HG03432 (cell line): ENCODE measurements around the gene SLC25A12.

Experiments
- ATAC-seq: cut with Tn5 transposase; IDR thresholded peaks from one replicate; pipeline ENCODE4 v1.9.1; 2021; ENCODE audit warnings: mild to moderate bottlenecking, moderate library complexity; ENCODE audit not compliant: unreplicated experiment

SLC25A12 gene

GRCh38 chr2:171889808-171890207 is 4.2 kb downstream of the SLC25A12 start:
- no peak for ATAC-seq

GRCh38 chr2:171889333-171889732 is 4.7 kb downstream of the SLC25A12 start:
- no peak for ATAC-seq

- ATAC-seq, result no peak
Measured at GRCh38 chr2:171883275-171883893, 10.7 kb downstream of the SLC25A12 start.

- ATAC-seq, result peak; percentile 63
Measured at GRCh38 chr2:171882089-171882769, 11.8 kb downstream of the SLC25A12 start.

GRCh38 chr2:171880774-171881173 is 13.3 kb downstream of the SLC25A12 start:
- ATAC-seq, result no peak

GRCh38 chr2:171879865-171880264 is 14.2 kb downstream of the SLC25A12 start:
- no peak for ATAC-seq

- no peak for ATAC-seq
Measured at GRCh38 chr2:171878481-171878993, 15.5 kb downstream of the SLC25A12 start.

GRCh38 chr2:171874963-171875362 is 19.1 kb downstream of the SLC25A12 start:
- no peak for ATAC-seq

- ATAC-seq, result no peak
Measured at GRCh38 chr2:171874517-171874916, 19.5 kb downstream of the SLC25A12 start.

- no peak for ATAC-seq
Measured at GRCh38 chr2:171864357-171864985, 29.6 kb downstream of the SLC25A12 start.

GRCh38 chr2:171862501-171862900 is 31.5 kb downstream of the SLC25A12 start:
- ATAC-seq, result no peak

GRCh38 chr2:171858397-171858958 is 35.6 kb downstream of the SLC25A12 start:
- ATAC-seq, result no peak

- ATAC-seq, result no peak
Measured at GRCh38 chr2:171855401-171855800, 38.6 kb downstream of the SLC25A12 start.

GRCh38 chr2:171852366-171852888 is 41.6 kb downstream of the SLC25A12 start:
- no peak for ATAC-seq

- no peak for ATAC-seq
Measured at GRCh38 chr2:171847627-171848026, 46.4 kb downstream of the SLC25A12 start.

GRCh38 chr2:171846894-171847293 is 47.1 kb downstream of the SLC25A12 start:
- no peak for ATAC-seq

GRCh38 chr2:171841996-171842395 is 52.0 kb downstream of the SLC25A12 start:
- no peak for ATAC-seq

GRCh38 chr2:171837736-171838135 is 56.3 kb downstream of the SLC25A12 start:
- no peak for ATAC-seq

- ATAC-seq, result no peak
Measured at GRCh38 chr2:171836146-171836910, 57.7 kb downstream of the SLC25A12 start.

GRCh38 chr2:171835386-171835785 is 58.7 kb downstream of the SLC25A12 start:
- no peak for ATAC-seq

GRCh38 chr2:171834286-171834685 is 59.8 kb downstream of the SLC25A12 start:
- no peak for ATAC-seq
